HL-60/S4 (cell line): ENCODE results near the gene SLC9A3.

Source experiments
- in situ Hi-C: fragments of 300-500 bp; cut with MboI; formaldehyde crosslinking; loops from 2 replicates; pipeline ENCODE4 v1.14.3; 2022; ENCODE audit warnings: low sequenced_read_pairs

Gene SLC9A3

DNA sequence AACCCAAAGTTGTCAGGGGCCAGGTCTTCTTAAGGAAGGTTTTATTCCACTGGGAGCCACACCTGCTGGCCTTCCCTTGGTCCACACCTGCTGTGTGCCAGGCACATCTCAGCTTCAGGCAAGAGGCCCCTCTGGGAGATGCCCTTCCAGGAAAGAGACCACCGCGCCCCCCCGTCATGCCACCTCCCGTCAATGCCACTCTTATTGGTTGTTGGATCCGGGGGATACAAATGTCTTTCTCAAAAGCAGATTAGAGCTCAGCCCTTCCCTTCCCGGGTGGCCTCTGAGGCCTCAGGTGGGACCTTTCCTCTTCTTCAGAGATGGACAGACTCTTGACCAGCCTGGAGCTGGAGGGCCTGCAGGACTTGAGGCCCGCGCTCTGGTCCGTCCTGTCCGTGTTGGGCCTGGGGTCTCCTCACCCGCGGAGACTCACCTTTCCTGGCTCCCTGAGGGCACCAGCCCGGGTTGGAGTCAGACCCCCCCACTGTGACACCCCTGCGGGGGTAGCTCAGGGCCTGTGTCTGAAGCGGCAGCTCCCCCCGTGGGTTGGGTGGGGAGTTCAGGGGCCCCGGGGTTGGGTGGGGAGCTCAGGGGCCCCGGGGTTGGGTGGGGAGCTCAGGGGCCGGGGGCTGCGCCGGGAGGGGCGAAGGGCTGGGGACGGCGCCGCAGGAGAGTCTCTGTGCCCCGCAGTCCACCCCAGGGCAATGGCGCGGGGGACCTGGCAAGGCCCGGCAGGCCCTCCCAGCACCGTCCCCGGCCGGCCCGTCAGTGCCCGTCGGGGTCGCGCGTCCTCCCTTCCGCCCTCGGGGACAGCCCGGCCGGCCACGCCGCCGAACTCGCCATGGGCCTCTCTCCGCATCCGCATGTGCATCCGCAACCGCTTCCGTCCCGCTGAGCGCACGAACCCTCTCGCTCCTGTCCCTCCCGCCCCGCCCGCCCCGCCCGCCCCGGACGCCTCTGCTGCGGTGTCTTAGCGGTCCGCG lies 3.7 kb upstream of the SLC9A3 start:
- in situ Hi-C loops: no loop called here

DNA sequence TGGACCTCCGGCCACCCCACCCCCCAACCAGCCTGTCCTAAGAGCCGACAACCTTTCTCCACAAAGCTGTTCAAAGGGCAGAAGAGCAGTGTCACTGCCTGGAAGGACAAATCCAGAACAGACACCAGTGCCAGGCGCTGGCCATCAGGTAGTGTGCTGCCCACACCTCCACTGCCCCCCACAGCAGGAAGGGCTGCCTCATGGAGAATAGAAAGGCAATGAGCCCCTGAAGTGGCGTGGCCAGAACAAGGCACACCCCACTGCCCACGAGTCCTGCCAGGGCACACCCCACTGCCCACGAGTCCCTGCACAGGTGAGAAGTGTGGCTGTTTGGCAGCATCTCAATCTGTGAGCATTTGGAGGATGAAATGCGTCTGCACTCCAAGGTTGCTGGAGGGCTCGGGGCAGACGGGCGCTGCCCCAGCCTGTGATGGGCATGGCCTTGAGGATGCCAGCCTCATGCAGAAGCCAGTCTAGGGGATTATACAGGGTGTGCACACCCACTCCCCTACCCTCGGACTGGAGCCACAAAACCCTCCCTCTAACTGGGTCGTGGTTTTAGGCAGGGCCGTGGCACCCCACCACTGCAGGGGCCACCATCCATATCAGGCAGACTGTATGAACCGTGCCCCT lies 2.3 kb upstream of the SLC9A3 start:
- in situ Hi-C loops: no loop called here

DNA sequence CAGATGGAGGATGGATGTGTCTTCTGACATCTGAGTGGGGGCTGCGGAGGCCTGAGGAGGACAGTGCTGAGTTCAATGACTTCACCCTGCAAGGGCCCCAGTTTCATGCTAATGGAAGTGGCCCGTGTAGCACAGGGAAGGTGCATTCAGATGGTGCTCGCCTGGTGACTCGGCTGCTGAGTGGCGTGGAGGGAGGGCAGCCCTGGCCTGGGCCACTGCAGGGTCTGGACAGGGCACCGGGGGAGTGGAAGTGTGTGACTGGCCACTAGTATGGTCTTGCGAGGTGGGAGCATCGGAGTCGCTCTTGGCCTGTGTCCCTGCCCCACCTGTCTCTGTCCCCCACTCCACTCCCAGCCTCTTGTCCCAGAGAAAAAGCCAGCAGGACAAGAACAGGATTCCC lies 1.7 kb upstream of the SLC9A3 start:
- in situ Hi-C loops: no loop called here

DNA sequence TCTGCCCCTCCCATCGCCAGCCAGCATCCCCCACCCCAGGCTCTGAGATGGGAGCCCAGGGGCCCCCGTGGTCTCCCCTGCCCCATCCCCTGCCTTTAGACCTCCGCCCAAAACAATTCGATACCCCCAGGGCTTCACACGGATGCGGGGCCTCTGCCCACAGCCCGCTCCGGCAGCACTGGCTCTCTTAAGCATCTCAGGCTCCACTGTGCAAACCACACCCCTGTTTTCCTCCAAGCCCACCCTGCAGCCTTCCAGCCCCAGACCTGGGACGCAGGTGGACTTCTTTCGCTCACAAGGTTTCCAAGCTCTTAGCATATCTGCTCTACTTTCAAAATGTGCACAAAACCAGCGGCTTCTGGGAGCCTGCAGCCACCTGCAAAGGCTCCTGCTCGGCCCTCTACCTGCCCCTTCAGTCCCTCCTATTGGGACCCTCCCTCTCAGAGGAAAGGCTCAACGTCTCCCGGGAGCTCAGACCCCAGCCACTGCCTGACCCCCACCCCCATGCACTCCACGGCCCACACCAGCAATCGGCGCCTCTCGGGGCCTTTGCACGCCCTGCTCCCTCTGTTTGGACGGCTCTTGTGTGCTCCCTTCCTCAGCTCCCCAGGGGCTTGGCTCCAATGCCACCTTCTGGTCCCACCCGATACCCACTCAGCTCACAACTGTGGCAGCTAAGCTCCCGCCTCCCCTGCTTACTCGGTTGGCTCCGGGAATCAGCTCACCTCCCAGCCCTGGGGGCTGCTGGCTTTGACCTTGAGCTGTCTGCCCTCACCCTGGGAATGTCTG lies 918 bp upstream of the SLC9A3 start:
- in situ Hi-C loops: no loop called here

DNA sequence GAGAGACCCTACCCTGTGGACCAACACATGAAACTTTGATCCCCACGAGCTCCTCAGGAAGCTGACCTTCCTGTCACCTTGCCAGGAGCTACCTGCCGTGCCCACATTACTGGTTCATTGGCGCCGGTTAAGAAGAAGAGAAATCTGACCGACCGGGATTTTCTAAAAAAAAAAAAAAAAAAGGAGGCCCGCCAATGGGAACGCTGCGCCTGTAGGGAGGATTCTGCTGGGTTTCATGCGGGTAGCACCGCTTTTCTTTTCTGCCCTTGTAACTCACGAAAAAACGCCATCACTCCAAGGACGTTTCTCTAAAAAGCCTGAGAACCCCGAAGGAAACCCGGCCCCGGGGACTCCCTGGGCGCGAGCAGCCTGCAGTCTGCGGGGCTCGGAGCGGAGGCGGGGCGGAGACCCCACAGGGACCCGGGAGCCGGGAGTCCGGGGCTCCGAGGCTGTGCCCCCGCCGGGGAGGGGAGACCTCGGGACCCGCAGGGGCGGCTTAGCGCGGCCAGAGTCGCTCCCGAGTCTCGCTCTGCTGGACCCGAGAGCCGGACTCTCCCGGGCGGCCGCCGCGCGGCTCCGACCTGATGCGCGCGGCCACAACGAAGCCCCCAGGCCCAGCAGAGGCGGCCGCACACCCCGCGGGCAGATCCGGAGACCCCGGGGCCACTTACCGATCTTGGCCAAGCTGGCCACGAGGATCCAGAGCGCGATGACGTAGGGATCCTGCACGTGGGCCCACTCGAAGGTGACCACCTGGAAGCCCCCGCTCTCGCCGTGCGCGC lies 617 bp downstream of the SLC9A3 start:
- in situ Hi-C loops: no loop called here

DNA sequence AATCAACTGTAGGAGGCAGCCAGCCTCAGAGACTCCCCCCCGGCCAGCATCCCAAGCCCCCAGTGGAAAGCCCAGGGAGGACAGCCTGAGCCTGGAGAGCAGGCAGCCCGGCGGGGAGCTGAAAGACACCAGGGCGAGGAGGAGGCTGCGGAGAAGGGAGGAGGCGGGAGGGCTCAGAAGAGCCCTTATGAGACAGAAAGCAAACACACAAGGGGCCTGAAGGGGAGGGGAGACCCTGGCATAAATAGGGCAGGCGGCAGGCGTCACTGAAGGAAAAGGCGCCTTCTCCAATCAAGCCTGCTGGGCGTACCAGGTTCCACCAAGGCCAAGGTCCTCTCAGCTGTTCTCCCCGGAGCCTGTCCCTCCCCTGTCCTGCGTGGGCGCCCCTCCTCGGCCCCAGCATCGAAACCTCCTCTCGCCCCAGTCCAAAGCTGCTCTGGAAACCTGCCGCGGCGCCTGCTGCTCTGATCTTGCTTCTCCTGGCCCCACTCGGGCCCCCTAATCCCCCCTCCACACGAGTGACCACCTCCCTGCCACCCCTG lies 1.3 kb downstream of the SLC9A3 start:
- in situ Hi-C loops: no loop called here

DNA sequence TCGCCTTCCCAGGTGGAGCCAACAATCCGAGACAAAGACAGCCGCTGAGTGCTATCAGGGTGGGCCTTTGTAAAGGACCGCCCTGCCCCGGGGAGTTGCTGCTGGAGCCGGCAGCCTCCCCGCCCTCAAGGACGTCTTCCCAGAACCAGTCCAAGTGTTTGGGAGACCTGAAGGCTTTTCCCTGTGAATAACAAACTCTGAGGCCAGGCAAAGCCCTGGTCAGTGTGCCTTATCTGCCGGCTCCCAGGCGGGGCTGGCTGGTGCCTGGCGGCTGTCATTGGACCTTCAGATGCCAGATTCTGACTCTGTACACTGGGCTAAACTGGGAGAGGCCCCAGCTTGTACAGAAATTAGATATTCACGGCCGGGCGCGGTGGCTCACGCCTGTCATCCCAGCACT lies 2.1 kb downstream of the SLC9A3 start:
- in situ Hi-C loops: no loop called here

DNA sequence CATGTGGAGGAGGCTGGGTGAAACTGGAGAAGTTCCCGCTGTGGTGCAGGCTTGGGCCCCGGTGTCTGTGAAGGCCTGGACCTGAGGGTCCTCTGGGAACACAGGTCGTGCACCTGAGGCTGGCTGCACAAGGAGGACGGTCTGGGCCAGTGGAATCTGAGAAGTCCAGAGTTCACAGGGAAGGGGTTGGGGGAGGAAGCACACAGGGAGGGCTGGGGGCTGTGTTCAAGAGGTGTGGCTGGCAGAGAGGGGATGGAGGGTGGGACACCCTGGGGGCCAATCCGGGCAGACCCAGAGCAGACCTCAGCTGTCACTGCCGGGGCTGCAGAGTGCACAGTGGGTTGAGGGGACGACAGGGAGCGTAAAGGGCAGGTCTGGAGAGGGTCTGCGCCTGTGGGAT lies 2.6 kb downstream of the SLC9A3 start:
- in situ Hi-C loops: no loop called here

DNA sequence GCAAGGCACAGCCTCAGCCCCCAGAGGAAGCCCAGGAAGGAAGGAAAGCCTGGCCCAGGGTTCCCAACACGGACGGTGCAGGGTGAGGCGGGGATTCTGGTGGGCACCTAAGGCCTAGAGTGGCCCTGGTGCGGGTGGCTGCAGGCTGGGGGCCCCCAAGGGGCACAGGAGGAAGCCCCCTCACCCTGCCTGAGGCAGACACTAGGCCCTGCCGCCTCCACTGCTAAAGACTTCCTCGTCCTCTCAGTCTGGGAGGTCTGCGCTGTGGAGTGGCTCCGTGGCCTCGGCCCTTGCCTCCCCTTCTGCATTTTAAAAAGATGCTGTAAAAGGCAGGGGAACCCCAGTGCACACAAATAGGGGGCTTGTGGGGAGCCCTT lies 3.4 kb downstream of the SLC9A3 start:
- in situ Hi-C loops: no loop called here

DNA sequence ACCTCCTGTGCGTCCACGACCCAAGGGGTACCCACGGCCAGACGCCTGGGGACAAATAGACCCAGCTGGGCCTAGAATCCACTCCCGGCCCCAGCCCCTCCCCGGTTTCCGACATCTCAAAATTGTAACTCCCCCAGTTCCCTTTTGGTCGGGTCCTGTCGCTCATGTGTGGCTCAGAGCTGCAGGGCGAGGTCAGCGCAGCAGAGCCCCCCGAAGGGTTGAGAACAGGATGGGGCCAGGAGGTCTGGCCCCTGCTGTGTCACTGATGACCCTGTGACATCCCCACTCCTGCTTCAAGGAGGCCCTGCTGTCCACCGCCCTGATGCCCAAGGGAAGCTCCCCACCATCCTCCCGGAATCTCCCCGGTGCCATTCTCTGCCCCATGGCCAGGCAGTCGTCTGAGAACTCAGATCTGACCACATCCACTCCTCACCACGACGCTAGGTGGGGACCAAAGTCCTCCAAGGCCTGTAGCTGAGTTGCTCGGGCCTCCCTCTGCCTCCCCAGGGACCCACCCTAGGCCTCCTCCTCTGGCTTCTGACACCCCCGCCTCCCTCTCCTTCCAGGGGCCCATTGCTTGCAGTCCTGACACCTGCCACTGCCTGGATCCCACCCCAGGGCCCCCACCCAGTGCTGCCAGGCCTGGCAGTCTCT lies 3.9 kb downstream of the SLC9A3 start:
- in situ Hi-C loops: no loop called here

DNA sequence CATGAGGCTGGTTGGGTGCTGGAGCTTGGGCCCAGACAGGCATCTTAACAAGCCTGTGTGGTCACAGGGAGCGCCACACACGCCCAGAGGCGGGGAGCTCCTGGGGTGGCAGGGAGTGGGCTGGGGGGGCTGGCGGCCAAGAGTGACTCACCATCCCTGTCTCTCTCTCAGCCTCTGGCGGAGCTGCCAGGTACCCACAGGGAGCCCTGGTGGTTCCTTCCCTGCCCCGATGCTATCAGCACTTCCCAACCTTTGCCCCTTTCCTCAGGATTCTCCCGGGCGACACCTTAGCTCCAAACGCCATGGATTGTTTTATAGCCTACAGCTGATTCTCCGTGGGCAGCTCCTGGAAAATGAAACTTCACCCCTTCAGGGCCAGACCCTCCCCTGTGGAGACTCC lies 5.5 kb downstream of the SLC9A3 start:
- in situ Hi-C loops: no loop called here

DNA sequence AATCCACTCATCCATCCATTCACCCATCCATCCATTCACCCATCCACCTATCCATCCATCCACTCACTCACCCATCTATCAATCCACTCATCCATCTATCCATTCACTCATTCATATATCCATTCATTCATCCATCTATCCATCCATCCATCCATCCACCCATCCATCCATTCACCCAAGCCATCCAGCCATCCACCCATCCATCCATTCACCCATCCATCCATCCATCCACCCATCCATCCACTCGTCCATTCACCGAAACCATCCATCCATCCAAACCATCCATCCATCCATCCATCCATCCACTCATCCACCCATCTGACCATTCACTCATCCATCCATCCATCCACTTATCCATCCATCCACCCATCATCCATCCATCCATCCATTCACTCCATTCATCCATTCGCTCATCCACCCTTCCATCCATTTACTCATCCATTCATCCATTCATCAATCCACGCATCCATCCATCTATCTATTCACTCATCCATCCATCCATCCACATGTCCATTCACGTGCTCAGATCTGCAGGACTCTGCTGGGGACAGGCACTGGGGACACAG lies 6.6 kb downstream of the SLC9A3 start:
- in situ Hi-C loops: no loop called here

DNA sequence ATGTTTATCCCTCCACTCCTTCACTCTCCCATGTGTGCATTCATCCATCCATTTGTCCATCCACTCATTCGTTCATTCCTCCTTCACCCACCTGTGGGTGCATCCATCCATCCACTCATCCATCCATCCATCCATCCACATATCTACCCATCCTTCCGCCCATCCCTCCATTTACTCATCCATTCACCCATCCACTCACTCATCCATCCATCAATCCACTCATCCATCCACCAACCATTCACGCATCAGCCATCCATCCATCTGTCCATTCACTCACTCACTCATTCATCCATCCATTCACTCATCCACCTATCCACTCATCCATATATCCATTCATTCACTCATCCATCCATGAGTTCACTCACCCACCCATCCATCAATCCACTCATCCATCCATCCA lies 7.3 kb downstream of the SLC9A3 start:
- in situ Hi-C loops: no loop called here

DNA sequence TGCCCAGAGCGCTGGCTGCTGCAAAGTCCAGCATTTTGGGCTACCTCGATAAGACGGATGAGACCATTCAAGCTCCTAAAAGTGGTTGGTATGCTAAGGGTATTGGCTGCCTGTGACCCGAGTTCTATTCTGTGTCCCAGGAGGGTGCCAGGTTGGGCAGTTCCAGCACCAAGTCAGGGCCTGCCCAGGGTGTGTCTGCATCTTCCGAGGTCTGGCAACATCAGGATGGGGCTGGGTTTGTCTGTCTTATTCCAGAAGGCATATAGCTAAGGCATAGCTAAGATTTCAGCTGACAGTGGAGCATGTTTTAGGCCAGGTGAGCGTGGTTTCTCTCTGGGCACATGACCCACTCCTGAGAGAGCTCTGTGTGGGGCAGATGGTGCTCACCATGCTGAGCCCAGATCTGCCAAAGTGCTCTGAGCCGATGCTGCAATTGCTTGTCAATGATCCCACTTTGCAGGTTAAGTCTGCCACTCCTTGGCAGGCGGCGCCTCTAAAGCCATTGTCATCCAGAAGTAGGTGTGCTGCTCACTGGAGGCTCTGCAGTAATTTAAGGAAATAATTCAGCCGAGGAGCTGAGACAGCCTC lies 7.8 kb downstream of the SLC9A3 start:
- in situ Hi-C loops: no loop called here

DNA sequence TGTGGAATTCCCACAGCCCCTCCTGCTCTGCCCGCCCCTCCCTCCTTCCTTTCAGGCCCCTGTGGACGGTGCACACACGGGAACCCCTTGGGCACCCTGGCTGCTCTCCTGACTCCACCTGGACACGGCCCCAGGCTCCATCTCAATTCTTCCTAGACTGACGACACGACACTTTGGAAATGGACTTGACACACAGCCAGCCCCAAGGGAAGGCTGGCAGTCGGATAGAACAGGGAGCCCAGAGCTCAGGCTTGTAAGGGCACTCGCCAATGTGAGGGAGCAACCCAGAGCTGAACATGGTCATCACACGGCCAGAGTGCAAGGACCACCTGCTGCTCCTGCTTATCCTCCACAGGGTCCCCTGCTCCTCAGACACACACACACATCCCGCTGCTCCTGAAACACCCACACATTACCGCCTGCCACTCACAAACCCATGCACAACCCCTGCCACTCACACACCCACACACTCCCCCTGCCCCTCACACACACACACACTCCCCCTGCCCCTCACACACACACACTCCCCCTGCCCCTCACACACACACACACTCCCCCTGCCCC lies 8.9 kb downstream of the SLC9A3 start:
- in situ Hi-C loops: no loop called here

DNA sequence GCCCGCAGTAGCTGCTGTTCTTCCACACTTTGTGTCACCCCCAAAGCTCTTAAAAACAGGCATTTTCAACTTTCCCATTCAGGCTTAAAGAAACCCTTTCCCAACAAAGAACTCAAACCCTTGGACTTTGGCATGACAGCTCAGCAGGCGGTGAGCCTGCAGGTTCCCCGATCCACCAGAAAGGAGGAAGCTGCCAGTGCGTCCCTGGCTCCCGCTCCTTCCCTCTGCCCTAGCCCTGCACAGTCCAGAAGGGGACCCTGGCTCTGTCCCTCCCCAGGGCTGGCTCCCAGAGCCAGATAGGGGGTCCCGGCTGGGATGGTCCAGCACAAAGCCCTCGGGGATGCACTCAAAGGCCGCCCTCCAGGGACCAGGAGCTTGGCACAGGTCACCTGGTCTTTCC lies 9.6 kb downstream of the SLC9A3 start:
- in situ Hi-C loops: no loop called here

DNA sequence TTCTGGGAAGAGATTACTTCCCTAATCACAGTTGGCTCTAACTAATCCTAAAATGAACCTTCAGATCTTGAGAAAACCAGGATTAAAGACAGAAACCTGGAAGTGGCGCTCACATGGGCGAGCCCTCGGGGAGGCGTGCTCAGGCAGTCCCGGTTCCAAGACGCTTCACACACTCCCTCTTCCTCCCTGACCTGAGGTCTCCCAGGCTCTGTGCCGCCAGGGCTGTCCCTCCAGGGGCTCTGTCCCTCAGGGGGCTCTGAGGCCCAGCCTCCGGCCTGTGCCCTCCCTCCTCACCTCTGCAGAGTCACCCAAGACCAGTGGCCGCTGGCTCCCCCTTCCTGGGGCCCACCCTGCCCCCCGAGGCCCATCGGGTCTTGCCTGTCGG lies 10.2 kb downstream of the SLC9A3 start:
- in situ Hi-C loops: no loop called here

DNA sequence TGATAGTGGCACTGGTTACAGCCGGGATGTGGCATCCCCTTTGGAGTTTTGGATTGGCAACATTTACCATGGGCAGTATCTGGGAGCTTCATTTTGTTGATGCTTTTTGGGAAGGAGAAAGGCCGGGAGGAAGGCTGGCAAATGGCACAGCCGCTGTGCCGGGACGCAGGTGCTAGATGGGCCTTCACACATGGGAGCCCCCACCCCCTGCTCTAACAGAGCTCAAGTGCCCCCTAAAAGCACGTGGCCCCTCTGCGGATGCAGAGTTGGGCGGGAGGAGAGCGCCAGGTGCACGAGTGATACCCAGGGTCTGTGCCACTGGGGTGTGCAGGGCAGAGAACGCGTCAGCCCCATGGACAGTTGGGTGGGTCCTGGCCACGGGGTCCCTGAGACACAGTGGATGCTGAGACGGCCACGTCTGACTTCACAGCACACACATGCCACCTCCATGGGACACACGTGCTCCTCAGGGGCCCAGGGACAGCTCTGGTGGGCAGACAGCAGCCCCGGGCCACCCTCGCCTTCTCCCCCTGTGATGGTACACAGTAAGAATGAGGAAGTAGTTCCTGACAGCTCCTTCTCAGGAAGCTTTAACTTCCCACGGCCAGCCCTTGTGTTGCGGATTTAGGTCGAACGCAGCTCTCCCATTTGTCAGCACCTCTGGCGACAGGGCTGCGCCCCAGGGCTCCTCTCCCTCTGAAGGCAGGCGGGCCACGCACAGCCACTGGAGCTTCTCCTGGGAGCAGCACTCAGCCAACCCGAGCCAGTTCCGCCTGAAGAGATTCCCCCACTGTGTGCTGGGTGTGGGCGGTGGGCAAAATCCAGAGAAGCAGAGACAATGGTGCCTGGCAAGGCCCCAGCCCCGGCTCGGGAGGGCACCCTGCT lies 10.8 kb downstream of the SLC9A3 start:
- in situ Hi-C loops: no loop called here
